Measurements from ENCODE around the gene C19orf44.

DNA sequence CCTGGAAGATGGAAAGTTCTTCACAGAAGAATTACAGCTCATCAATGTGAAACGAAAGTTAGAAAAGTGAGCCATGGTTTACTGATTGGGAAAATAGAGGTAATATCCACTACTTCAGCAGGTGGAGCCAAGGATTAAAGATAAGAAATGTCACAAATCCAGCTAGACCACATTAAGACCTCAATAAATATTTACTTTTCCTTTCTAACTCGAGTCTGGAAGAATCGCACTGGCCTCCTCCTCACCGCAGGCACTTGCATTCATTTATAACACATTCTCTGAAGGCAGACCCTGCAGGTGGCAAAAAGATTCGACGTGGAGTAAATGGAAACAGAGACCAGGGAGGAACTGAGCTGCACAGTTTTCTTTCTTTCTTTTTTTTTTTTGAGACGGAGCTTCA, 68.6 kb downstream of the C19orf44 start:
- TF ChIP-seq CTCF (IDR thresholded peaks at IDR 0.05): no peak
- TF ChIP-seq POLR2A (IDR thresholded peaks at IDR 0.05): no peak
